AG08395 (cell line): ENCODE data around the gene CLEC9A.

ENCODE experiments used
- DNase-seq: peaks from one replicate; pipeline ENCODE4 v3.0.0; 2012; ENCODE audit warnings: mixed read lengths, low spot score

Gene CLEC9A

DNA sequence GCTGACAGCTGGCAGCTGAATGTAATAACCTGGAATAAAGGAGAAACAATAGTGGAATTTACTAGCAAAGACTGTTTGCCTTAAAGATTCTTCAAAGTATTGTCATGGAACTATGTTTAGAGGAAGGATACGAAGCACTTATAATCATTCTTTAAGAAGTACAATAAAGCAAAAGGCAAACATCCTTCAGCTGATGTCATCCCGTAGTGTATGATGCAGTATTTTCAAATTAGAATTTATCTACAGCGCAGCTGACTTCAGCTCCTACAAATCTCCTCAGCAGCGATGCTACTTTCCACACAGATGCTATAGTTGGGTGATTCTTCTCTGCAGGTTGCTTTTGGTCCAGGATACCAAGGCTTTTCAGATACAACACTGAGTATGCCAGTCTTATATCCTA lies 36.8 kb downstream of the CLEC9A start:
- DNase-seq, result no peak

- DNase-seq, result no peak
Observed at GRCh38 chr12:10067942-10068341, 37.5 kb downstream of the CLEC9A start.

GRCh38 chr12:10068644-10069043 lies 38.2 kb downstream of the CLEC9A start:
- DNase-seq, result no peak

GRCh38 chr12:10069099-10069498 lies 38.6 kb downstream of the CLEC9A start:
- peak; percentile 34 for DNase-seq

DNA sequence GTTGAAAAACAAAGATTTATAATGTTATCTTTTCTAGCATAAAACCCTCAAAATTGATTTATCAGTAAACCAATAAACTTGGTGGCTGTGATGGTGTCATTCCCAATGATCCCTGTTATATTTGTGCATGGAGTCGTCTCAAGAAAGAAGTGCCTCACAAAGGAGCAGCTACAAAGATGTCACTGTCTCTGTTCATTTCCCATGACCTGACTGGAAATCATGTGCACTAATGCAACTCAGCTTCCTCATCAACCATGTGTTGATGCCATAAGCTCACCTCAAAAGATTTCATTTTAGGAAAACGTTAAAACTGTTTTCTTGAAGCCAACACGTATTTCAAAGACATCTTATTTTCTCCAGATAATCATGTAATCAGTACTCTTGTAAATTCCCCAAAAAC lies 39.5 kb downstream of the CLEC9A start:
- DNase-seq, result no peak

GRCh38 chr12:10070380-10070779 lies 39.9 kb downstream of the CLEC9A start:
- DNase-seq, result no peak

DNA sequence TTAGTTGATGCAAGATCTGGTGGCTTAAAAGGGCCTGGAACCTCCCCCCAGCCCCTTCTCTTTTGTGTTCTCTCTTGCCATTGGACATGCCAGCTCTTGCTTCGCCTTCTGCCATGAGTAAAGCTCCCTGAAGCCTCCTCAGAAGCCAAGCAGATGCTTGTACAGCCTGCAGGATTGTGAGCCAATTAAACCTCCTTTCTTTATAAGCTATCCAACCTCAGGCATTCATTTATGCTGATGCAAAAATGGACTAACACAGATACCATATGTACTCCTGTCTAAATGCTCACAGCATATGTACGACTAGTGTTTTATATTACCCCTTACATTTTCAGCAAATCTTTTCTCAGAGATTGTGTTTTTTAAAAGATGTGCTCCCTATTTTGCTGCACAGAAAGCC lies 41.6 kb downstream of the CLEC9A start:
- DNase-seq, result no peak

DNA sequence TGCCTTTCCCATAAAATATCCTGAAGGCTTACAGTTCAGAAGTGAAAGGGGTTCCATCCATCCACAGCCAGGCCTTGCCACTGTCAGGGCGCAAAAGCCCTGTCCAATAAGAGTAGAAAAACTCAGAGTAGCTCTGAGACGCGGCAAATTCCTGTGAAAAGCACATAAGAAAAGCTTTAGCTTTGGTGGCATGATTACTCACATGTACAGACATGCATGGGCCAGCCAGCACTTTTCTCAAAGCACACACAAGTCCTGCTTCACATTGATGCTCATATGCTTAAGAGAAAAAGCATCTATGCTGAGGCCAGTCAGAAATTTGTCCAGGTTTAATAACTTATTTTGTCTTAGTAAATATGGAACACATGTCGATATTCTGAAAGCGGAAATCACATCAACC lies 42.8 kb downstream of the CLEC9A start:
- no peak for DNase-seq

DNA sequence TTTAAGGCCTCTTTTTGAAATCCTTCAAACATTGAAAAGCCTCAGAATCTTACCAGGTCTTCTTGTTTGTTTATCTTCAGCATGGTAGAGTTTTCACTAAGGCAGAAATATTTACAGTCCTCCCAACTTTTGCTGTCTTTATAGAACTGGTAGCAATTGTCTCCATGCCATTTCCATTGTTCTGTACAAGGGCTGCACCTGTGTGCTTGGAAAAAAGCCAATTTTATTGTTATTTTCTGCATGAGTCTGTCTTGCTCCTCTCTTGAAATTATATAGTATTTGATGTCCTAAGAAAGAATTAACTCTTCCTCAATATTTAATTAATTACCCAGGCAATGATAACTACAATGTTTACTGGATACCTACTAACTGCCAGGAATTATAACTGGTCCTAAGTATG lies 45.0 kb downstream of the CLEC9A start:
- no peak for DNase-seq

- DNase-seq, result no peak
Observed at GRCh38 chr12:10082117-10082874, 51.8 kb downstream of the CLEC9A start.

DNA sequence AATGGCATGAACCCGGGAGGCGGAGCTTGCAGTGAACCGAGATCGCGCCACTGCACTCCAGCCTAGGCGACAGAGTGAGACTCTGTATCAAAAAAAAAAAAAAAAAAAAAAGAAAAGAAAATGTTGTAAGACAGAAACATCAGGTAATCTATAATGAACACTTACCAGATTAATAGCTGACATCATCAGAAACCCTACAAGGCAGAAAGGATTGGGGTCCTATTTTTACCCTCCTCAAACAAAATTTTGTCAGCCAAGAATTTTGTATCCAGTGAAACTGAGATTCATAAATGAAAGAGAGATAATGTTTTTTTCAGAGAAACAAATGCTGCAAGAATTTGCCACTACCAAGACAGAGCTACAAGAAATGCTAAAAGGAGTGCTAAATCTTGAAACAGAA lies 54.3 kb downstream of the CLEC9A start:
- no peak for DNase-seq

GRCh38 chr12:10086387-10086786 lies 55.9 kb downstream of the CLEC9A start:
- no peak for DNase-seq

GRCh38 chr12:10088031-10088430 lies 57.5 kb downstream of the CLEC9A start:
- no peak for DNase-seq

DNA sequence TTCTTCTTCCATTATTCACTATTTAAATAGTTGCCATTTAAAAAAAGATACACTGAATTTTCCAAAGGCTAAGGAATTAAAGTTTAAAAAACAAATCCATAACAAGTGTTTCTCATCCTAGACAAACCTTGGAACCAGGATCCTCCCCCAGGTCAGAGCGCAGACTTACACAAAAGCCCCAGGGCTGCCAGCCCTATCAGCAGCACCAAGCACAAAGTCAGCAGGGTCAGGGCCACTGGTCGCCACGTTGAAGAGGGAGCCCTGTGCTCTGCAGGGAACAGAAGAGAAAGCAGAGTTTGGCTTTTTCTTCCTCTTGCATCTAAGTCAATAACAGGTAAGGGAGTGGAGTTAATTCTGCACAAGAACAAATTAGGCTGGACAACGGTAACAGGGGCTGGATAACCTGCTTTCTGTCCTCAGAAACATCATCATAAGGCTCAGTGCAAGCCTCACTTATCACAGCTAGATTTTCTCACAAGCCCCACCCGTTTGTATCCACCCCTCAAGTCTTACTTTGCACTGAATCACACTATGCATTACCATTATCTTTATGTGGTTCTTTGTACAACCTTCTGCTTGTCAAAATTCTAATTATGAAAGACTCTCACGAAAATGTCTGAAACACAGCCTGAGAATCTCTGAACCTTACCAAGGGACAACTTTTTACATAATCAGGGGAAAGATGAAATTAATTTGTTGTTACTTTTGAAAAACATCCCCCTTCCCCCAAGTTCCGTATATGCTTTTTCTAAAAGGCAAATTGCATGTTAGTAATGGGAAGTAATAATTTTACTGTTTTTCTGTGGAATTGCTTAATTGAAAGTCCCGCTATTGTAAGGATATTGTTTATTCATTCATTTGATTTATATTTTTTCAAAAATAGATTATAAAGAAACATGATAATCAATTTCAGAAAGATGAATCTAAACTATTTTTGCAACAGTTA lies 58.7 kb downstream of the CLEC9A start:
- no peak for DNase-seq

DNA sequence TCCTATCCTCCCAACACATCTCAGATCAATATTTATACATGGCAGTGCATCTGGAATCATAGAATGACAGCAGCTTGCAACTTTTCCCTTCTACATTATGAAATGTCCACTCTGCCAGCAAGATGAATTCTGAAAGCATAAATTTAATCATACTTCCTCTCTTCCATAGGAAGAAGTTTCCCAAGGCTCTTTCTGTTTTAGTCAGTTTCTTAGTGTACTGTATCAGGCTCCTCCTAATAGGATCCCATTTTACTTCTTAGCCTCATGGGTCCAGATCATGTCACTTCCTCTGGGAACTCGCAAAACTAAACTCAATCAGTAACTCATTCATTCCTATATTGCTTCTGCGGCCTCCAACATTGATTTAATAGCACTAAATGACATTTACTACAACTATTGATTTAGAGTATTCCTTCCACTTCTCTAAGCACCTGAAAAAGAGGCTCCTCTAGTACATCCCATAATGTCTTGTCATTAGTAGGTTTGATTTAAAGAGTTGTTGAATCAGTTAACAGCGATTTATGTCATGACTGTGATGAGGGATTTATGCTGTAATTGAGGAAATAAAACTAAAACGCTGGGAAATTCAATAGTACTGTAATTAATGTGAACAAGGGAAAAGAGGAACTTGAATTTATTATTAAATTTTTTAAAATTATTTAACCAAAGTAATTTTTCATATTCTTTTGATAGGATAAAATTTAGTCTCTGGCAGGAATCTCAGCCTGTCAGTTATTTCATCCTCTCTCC lies 64.3 kb downstream of the CLEC9A start:
- no peak for DNase-seq

- DNase-seq, result no peak
Observed at GRCh38 chr12:10095971-10096370, 65.5 kb downstream of the CLEC9A start.

- peak; percentile 6 for DNase-seq
Observed at GRCh38 chr12:10097521-10097920, 67.0 kb downstream of the CLEC9A start.

DNA sequence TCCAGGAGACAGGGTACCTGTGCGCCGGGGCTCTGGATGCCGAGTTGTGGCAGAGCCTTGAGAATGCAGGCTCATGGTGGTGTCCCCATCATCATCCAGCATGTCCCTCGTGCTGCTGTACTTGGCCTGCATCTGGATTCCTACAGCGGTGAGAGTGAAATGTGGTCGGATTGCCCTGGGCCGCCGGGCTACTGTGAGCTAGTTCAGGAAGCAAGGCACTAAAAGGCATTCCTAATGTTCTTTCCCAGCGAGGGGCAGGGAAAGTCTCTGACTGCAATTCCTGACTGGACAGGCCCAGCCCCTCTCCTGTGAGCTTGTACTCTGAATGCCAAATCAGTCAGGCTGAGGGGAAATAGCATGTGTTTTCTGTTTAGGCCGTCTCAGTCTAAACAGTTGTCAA lies 68.3 kb downstream of the CLEC9A start, which contains the start of gene CLEC1A:
Gene CLEC1A, minus strand, starts transcription at position 195 of the 400 bp plus-strand sequence. Its CDS starts 63 bp downstream, at position 132.
- peak; percentile 31 for DNase-seq

DNA sequence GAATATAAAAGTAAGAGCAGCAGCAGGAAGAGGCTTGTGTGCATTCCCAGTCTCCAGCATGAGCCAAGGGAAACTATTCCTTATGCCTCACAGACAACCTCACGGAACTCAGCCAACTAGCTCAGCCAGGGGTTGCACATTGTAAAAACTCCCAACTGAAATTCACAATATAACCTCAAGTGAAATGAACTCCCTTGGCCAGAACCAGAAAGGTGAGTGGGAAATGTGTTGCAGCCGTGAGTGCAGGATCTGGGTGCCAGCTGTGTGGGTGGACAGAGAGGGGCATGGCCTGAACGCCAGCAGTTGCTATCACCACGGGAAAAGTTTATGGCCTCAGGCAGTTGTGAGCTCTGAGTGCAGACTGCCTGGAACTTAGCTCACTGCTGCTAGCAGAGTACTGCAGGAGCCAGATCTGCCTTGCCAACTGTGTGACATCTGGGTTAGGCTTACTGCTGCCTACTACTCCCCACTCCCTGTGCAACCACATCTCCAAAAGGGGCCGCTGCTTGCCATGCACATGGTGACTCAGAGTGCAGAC lies 70.6 kb downstream of the CLEC9A start:
- DNase-seq, result peak; percentile 79

- DNase-seq, result no peak
Observed at GRCh38 chr12:10101648-10102220, 71.3 kb downstream of the CLEC9A start.

- DNase-seq, result no peak
Observed at GRCh38 chr12:10102322-10102721, 71.8 kb downstream of the CLEC9A start.
